DND-41 (cell line): Measurements from ENCODE around the gene KCNIP4.

ENCODE experiments used
- ATAC-seq: fragments of 200-7000 bp; cut with Tn5 transposase; 3 replicates; pipeline ENCODE4 v1.9.1; 2021; ENCODE audit warnings: low read depth; ENCODE audit not compliant: insufficient read depth
- DNase-seq: peaks from one replicate; pipeline ENCODE4 v3.0.0-alpha.2; 2020
- H2AFZ ChIP-seq: 2 replicates; pipeline ENCODE4 v1.6.0; 2012; ENCODE audit warnings: low read depth, low read length
- H3K27ac ChIP-seq: 2 replicates; pipeline ENCODE4 v1.5.1; 2012; ENCODE audit warnings: low read length, inconsistent platforms
- H3K27me3 ChIP-seq: fragments of 200-600 bp; sonication (generic); 2 replicates; pipeline ENCODE4 v1.6.0; 2012; ENCODE audit warnings: low read length, mild to moderate bottlenecking, inconsistent platforms; ENCODE audit not compliant: insufficient read depth, poor library complexity
- H3K36me3 ChIP-seq: 2 replicates; pipeline ENCODE4 v1.5.1; 2012; ENCODE audit warnings: low read length, inconsistent platforms; ENCODE audit not compliant: insufficient read depth
- H3K4me1 ChIP-seq: 2 replicates; pipeline ENCODE4 v1.5.1; 2012; ENCODE audit warnings: mild to moderate bottlenecking, low read length; ENCODE audit not compliant: insufficient read depth
- H3K4me2 ChIP-seq: 2 replicates; pipeline ENCODE4 v1.6.0; 2012; ENCODE audit warnings: mild to moderate bottlenecking, moderate library complexity, low read length, inconsistent platforms; ENCODE audit not compliant: insufficient read depth
- H3K4me3 ChIP-seq, 2 experiments: fragments of 200-600 bp in 1 of 2; shearing (Covaris generic) in 1 of 2; 2 replicates each; pipeline ENCODE4 v1.5.1; 2012 to 2016; ENCODE audit warnings: inconsistent platforms in 2 of 2, low read length in 2 of 2, mild to moderate bottlenecking in 2 of 2, low read depth in 1 of 2, moderate library complexity in 1 of 2
- H3K79me2 ChIP-seq: 2 replicates; pipeline ENCODE4 v1.6.0; 2012; ENCODE audit warnings: low read length, inconsistent platforms; ENCODE audit not compliant: insufficient read depth
- H3K9ac ChIP-seq: 2 replicates; pipeline ENCODE4 v1.6.0; 2012; ENCODE audit warnings: low read depth, mild to moderate bottlenecking, inconsistent platforms, low read length, moderate library complexity
- H3K9me3 ChIP-seq: 2 replicates; pipeline ENCODE4 v1.5.1; 2012; ENCODE audit warnings: low read length, moderate library complexity, mild to moderate bottlenecking, inconsistent platforms; ENCODE audit not compliant: insufficient read depth, severe bottlenecking
- H4K20me1 ChIP-seq: 2 replicates; pipeline ENCODE4 v1.6.0; 2012; ENCODE audit warnings: low read length; ENCODE audit not compliant: insufficient read depth
- CTCF ChIP-seq: IDR thresholded peaks from 2 replicates; pipeline ENCODE4 v1.5.1; 2012; ENCODE audit warnings: borderline replicate concordance, low read length, moderate library complexity, mild to moderate bottlenecking; ENCODE audit not compliant: poor library complexity, severe bottlenecking; ENCODE audit errors: extremely low read depth
- EZH2 ChIP-seq: IDR thresholded peaks from 3 replicates; pipeline ENCODE4 v1.6.1; 2012; ENCODE audit warnings: borderline replicate concordance, low read depth, mild to moderate bottlenecking, moderate library complexity, low read length, inconsistent platforms; ENCODE audit not compliant: severe bottlenecking

The KCNIP4 gene

DNA sequence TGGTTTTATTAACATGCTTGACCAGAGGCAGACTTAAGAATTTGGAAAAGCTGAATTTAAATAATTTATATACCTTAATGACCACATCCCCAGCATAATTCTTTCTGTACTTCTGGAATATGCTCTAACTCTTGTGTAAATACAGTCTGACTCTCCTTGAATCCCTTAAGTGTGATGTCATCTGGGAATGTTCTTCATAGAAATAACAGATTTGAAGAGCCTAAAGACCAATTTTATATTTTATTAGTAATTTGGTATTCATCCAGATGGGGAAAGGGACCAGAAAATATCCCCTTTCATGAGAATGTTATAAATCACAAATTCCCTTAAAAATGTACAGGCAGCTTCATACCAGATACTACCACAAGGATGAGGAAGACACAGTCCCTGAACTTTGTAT lies 58.3 kb downstream of the KCNIP4 start:
- ATAC-seq (no peak), DNase-seq (no peak)
- TF ChIP-seq CTCF (no peak), EZH2 (no peak)
- Histone ChIP-seq H3K4me3 (no peak overlapping the region), H3K27ac (no peak overlapping the region), H3K4me1 (no peaks in the 10 kb centered on the region), H4K20me1 (no peaks in the 10 kb centered on the region), H2AFZ (no peak overlapping the region), H3K9ac (no peak overlapping the region), H3K36me3 (no peaks in the 10 kb centered on the region), H3K27me3 (no peaks in the 10 kb centered on the region), H3K79me2 (no peaks in the 10 kb centered on the region), H3K4me2 (no peak overlapping the region), H3K9me3 (peaks cover 2% of the 10 kb centered on the region)

- H3K27ac ChIP-seq, result no peak overlapping the region
- DNase-seq (no peak), ATAC-seq (no peak)
- no peak for TF ChIP-seq CTCF
- no peak for TF ChIP-seq EZH2
- no peaks in the 10 kb centered on the region for H3K27me3 ChIP-seq
- no peaks in the 10 kb centered on the region for H3K4me1 ChIP-seq
- no peak overlapping the region for H3K9ac ChIP-seq
- no peak overlapping the region for H3K4me3 ChIP-seq
- no peaks in the 10 kb centered on the region for H4K20me1 ChIP-seq
- no peaks in the 10 kb centered on the region for H3K79me2 ChIP-seq
- peaks cover 2% of the 10 kb centered on the region for H3K9me3 ChIP-seq
- no peak overlapping the region for H2AFZ ChIP-seq
- no peaks in the 10 kb centered on the region for H3K36me3 ChIP-seq
- no peak overlapping the region for H3K4me2 ChIP-seq
Measured at GRCh38 chr4:21888195-21888976, 60.2 kb downstream of the KCNIP4 start.

DNA sequence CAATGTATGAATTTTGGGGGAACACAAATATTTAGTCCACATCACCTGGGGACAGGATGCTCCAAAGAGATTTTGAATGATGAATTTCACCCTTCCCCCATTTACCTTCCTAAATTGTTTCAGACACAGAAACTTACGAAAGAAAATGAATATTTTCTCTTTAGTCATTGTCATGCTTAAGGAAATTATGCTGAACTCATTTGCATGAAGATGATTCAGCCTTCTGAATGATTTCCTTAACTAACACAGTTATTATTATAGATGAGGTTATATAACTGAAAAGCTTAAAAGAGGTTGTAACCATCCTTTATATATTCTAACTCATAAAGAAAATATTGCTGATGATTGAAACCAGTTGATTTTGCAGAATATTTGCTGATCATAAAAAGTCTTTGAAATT lies 61.1 kb downstream of the KCNIP4 start:
- H3K4me1 ChIP-seq, result no peaks in the 10 kb centered on the region
- no peaks in the 10 kb centered on the region for H3K79me2 ChIP-seq
- H3K36me3 ChIP-seq, result no peaks in the 10 kb centered on the region
- no peaks in the 10 kb centered on the region for H4K20me1 ChIP-seq
- no peak overlapping the region for H3K27ac ChIP-seq
- no peak for ATAC-seq
- H3K27me3 ChIP-seq, result no peaks in the 10 kb centered on the region
- peaks cover 2% of the 10 kb centered on the region for H3K9me3 ChIP-seq
- no peak overlapping the region for H2AFZ ChIP-seq
- no peak overlapping the region for H3K9ac ChIP-seq
- TF ChIP-seq CTCF (no peak), EZH2 (no peak)
- H3K4me3 ChIP-seq, result no peak overlapping the region
- DNase-seq, result no peak
- no peak overlapping the region for H3K4me2 ChIP-seq
